Progenitor cell of endocrine pancreas (in vitro differentiated cells): Measurements from ENCODE around the gene GLCE. TPM values are rescaled to one million over a fixed set of nuclear protein-coding genes. Genes with fewer than 3 reads are reported as not detected.

Source experiments
- DNase-seq: peaks from one replicate; pipeline ENCODE4 v3.0.0; 2021; ENCODE audit warnings: low spot score; ENCODE audit not compliant: unreplicated experiment
- H3K27ac Mint-ChIP-seq: 2 replicates; pipeline ENCODE4 v1.8.0; 2021; ENCODE audit warnings: mild to moderate bottlenecking, moderate library complexity, mixed read lengths
- H3K27me3 Mint-ChIP-seq: 2 replicates; pipeline ENCODE4 v1.8.0; 2021; ENCODE audit warnings: mixed read lengths
- H3K36me3 Mint-ChIP-seq: 2 replicates; pipeline ENCODE4 v1.8.0; 2022; ENCODE audit warnings: mixed read lengths; ENCODE audit not compliant: insufficient read depth
- H3K4me1 Mint-ChIP-seq: 2 replicates; pipeline ENCODE4 v1.8.0; 2021; ENCODE audit warnings: low read depth, mixed read lengths
- H3K4me3 Mint-ChIP-seq: 2 replicates; pipeline ENCODE4 v1.8.0; 2021; ENCODE audit warnings: low read depth, mild to moderate bottlenecking, moderate library complexity, mixed read lengths
- H3K9me3 Mint-ChIP-seq: 2 replicates; pipeline ENCODE4 v1.8.0; 2021; ENCODE audit warnings: low read depth, mixed read lengths
- CTCF ChIP-seq: fragments of 200-600 bp; sonication (generic); IDR thresholded peaks from one replicate; pipeline ENCODE4 v1.5.0; 2021; ENCODE audit warnings: antibody characterized with exemption, mild to moderate bottlenecking; ENCODE audit not compliant: unreplicated experiment
- total RNA-seq: library from RNA; stranded (reverse); gene quantifications from 2 replicates; pipeline ENCODE4 v1.2.1, GENCODE V29; 2021

Gene GLCE
- total RNA-seq, 1 donor from 2014 or later = 18.0 TPM

GRCh38 chr15:69159805-69160140, 662 bp upstream of the GLCE start:
- Mint-ChIP-seq H3K4me3 (peak overlapping the region; percentile 97), H3K36me3 (no peaks in the 10 kb centered on the region), H3K27ac (peak overlapping the region; percentile 96), H3K9me3 (no peaks in the 10 kb centered on the region), H3K4me1 (peaks cover 20% of the 10 kb centered on the region), H3K27me3 (peaks cover 4% of the 10 kb centered on the region)
- no peak for TF ChIP-seq CTCF
- DNase-seq = no peak

- H3K27me3 Mint-ChIP-seq = no peaks in the 10 kb centered on the region
- peak; percentile 37 for DNase-seq
Measured at GRCh38 chr15:69161079-69161877, 843 bp downstream of the GLCE start.

DNA sequence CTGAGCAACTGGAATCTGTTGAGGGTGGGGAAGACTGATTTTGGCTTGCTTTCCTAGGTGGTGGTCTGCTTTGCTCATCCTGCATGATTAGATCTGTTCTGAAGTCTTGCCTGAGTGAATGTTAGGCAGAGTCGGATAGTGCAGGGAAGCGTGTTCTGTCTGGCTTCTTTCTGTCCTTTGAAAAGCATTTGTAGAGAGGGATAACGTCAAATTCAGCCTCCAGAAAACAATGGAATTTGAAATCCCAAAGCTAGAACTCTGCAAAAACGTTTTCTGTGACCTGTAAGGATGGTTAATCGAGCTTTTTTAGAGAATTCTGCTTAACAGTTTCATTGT, 1.4 kb downstream of the GLCE start:
- Mint-ChIP-seq H3K4me1 (peaks cover 29% of the 10 kb centered on the region), H3K36me3 (no peaks in the 10 kb centered on the region), H3K9me3 (no peaks in the 10 kb centered on the region), H3K4me3 (peak overlapping the region; percentile 97), H3K27ac (peak overlapping the region; percentile 93), H3K27me3 (no peaks in the 10 kb centered on the region)
- no peak for DNase-seq
- TF ChIP-seq CTCF = no peak

More at GRCh38 chr15:69161079-69161877, 843 bp downstream of the GLCE start:
- peaks cover 29% of the 10 kb centered on the region for H3K4me1 Mint-ChIP-seq
- TF ChIP-seq CTCF = peak; percentile 41
- H3K27ac Mint-ChIP-seq = peak overlapping the region; percentile 93
- H3K36me3 Mint-ChIP-seq = no peaks in the 10 kb centered on the region
- H3K9me3 Mint-ChIP-seq = no peaks in the 10 kb centered on the region
- H3K4me3 Mint-ChIP-seq = peak overlapping the region; percentile 97

DNA sequence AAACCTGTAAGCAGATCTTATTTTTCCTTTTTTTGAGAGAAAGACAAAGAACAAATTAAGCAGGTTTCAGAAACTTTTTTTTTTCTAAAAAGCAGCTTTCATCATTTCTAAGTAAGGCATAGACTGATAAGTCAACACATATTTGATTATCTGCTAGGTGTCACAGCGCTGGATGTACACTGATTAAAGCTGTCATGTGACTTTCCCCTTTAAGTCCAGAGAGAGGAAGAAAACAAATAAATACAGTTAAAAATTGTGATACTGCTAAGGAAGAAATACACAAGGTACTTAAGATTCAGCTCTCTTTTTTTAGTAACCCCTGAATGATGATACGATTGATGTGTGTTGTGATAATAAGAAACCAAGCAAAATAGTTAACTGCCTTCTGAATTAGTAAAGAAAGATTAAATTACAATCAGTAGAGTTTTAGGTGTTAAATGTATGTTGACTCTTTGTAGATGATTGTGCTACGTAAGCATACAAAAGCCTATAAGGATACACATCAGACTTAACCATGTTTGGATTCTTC, 2.8 kb downstream of the GLCE start:
- Mint-ChIP-seq H3K9me3 (no peaks in the 10 kb centered on the region), H3K27me3 (no peaks in the 10 kb centered on the region), H3K27ac (no peak overlapping the region), H3K4me1 (peaks cover 29% of the 10 kb centered on the region), H3K4me3 (no peak overlapping the region), H3K36me3 (no peaks in the 10 kb centered on the region)
- TF ChIP-seq CTCF = no peak
- no peak for DNase-seq

GRCh38 chr15:69164807-69165636, 4.6 kb downstream of the GLCE start:
- DNase-seq = no peak
- no peak overlapping the region for H3K27ac Mint-ChIP-seq
- no peaks in the 10 kb centered on the region for H3K27me3 Mint-ChIP-seq
- H3K9me3 Mint-ChIP-seq = no peaks in the 10 kb centered on the region
- H3K4me1 Mint-ChIP-seq = peaks cover 24% of the 10 kb centered on the region
- no peak overlapping the region for H3K4me3 Mint-ChIP-seq
- peaks cover 2% of the 10 kb centered on the region for H3K36me3 Mint-ChIP-seq
- TF ChIP-seq CTCF = no peak
